ENCODE results near the gene TRIM8. TPM values are rescaled to one million over a fixed set of nuclear protein-coding genes. Genes with fewer than 3 reads are reported as not detected.
A peak's percentile ranks its signal among the peaks of the same experiment; 100 is the strongest.

The TRIM8 gene
- total RNA-seq, 1 donor from 2014 or later, result 126 TPM

- peak in 1 of 2 donors; percentile 59 for TF ChIP-seq POLR2A (IDR thresholded peaks at IDR 0.05)
- no peak for TF ChIP-seq CTCF (IDR thresholded peaks at IDR 0.05)
- peak in 1 of 2 donors; percentile 54 for TF ChIP-seq POLR2AphosphoS5 (IDR thresholded peaks at IDR 0.05; ENCODE audit: insufficient read depth in 1 of 2, low read depth in 1 of 2)
- Histone ChIP-seq H3K9me3 (no peaks in the 10 kb centered on the region), H3K36me3 (no peaks in the 10 kb centered on the region), H3K27ac (peak overlapping the region; percentile 99), H3K4me1 (peaks cover 20% of the 10 kb centered on the region), H3K27me3 (no peaks in the 10 kb centered on the region), H3K4me3 (peak overlapping the region; percentile 72 to 98)
- intact Hi-C loops (cut with DNase I), result loop anchor here (5.0 to 10.0 kb wide), 2 partner anchors 141 to 172 kb away; partner anchors contain the start of genes ACTR1A and SUFU
- DNase-seq (ENCODE audit: extremely low spot score in 2 of 2), result no peak
These were observed 1.4 kb upstream of the TRIM8 start for GRCh38 chr10:102642736-102643335.

GRCh38 chr10:102643336-102644065, 778 bp upstream of the TRIM8 start:
- Histone ChIP-seq H3K27ac (peak overlapping the region; percentile 99), H3K27me3 (no peaks in the 10 kb centered on the region), H3K4me3 (peak overlapping the region; percentile 72 to 98), H3K9me3 (no peaks in the 10 kb centered on the region), H3K4me1 (peaks cover 26% of the 10 kb centered on the region), H3K36me3 (no peaks in the 10 kb centered on the region)
- intact Hi-C loops (cut with DNase I), result loop anchor here (5.0 to 10.0 kb wide), 2 partner anchors 141 to 171 kb away; partner anchors contain the start of genes ACTR1A and SUFU
- no peak for DNase-seq (ENCODE audit: extremely low spot score in 2 of 2)
- peak in 1 of 2 donors; percentile 31 for TF ChIP-seq POLR2A (IDR thresholded peaks at IDR 0.05)
- no peak for TF ChIP-seq POLR2AphosphoS5 (IDR thresholded peaks at IDR 0.05; ENCODE audit: insufficient read depth in 1 of 2, low read depth in 1 of 2)

- DNase-seq (ENCODE audit: extremely low spot score in 2 of 2), result no peak
- intact Hi-C loops (cut with DNase I), result loop anchor here (5.0 to 10.0 kb wide), 2 partner anchors 143 to 170 kb away; partner anchors contain the start of genes ACTR1A and SUFU
- Histone ChIP-seq H3K36me3 (no peaks in the 10 kb centered on the region), H3K27ac (peak overlapping the region; percentile 99), H3K27me3 (no peaks in the 10 kb centered on the region), H3K4me3 (peak overlapping the region; percentile 72 to 98), H3K4me1 (peaks cover 40% of the 10 kb centered on the region), H3K9me3 (no peaks in the 10 kb centered on the region)
- no peak for TF ChIP-seq POLR2A (IDR thresholded peaks at IDR 0.05)
- peak in 2 of 3 experiments; percentile 18 to 42 for TF ChIP-seq CTCF (IDR thresholded peaks at IDR 0.05)
These were observed 538 bp downstream of the TRIM8 start for GRCh38 chr10:102644646-102645387.

GRCh38 chr10:102645388-102645740, 1.1 kb downstream of the TRIM8 start:
- Histone ChIP-seq H3K9me3 (no peaks in the 10 kb centered on the region), H3K27ac (peak overlapping the region; percentile 99), H3K36me3 (no peaks in the 10 kb centered on the region), H3K4me1 (peaks cover 45% of the 10 kb centered on the region), H3K4me3 (peak overlapping the region; percentile 72 to 98), H3K27me3 (no peaks in the 10 kb centered on the region)
- DNase-seq (ENCODE audit: extremely low spot score in 2 of 2), result no peak
- no peak for TF ChIP-seq POLR2A (IDR thresholded peaks at IDR 0.05)
- TF ChIP-seq CTCF (IDR thresholded peaks at IDR 0.05), result no peak
- no peak for TF ChIP-seq POLR2AphosphoS5 (IDR thresholded peaks at IDR 0.05; ENCODE audit: insufficient read depth in 1 of 2, low read depth in 1 of 2)
- intact Hi-C loops (cut with DNase I), result loop anchor here (10.0 kb wide), 1 partner anchor 169 kb away; no protein-coding TSS in a partner anchor

Measured in vagina (tissue), 2 donors.